ENCODE results near the gene CCDC81. TPM values are rescaled to one million over a fixed set of nuclear protein-coding genes. Genes with fewer than 3 reads are reported as not detected.

The CCDC81 gene
- polyA plus RNA-seq, 3 donors = 0.11 to 0.31 (median 0.24) TPM

- Histone ChIP-seq H3K36me3 (replicated peaks in 1 of 2; ENCODE audit: control insufficient read depth in 1 of 2, insufficient read depth in 2 of 2, low read length in 2 of 2) (no peaks in the 10 kb centered on the region), H2AFZ (ENCODE audit: insufficient read depth, low read depth, low read length, poor library complexity, severe bottlenecking) (no peak overlapping the region), H3K9me3 (replicated peaks in 1 of 2; ENCODE audit: control insufficient read depth in 1 of 2, insufficient read depth in 1 of 2, low read length in 2 of 2) (no peaks in the 10 kb centered on the region), H3K4me2 (replicated peaks; ENCODE audit: extremely low read depth, low read length, poor library complexity, severe bottlenecking) (no peak overlapping the region), H3K27me3 (ENCODE audit: control insufficient read depth in 2 of 2, insufficient read depth in 2 of 2, low read length in 2 of 2) (no peaks in the 10 kb centered on the region), H3K4me1 (ENCODE audit: control insufficient read depth in 1 of 2, insufficient read depth in 2 of 2, low read length in 2 of 2) (no peaks in the 10 kb centered on the region), H3K9ac (ENCODE audit: insufficient read depth, low read length, poor library complexity, severe bottlenecking) (no peak overlapping the region), H4K20me1 (ENCODE audit: insufficient read depth, low read length) (no peaks in the 10 kb centered on the region), H3K27ac (ENCODE audit: low read depth in 1 of 2, low read length in 2 of 2) (no peak overlapping the region), H3K79me2 (ENCODE audit: insufficient read depth, low read length) (no peaks in the 10 kb centered on the region), H3K4me3 (replicated peaks in 1 of 3; ENCODE audit: low read depth in 2 of 3, low read length in 3 of 3) (no peak overlapping the region)
- DNase-seq = no peak
- 83% methylated on average over 2 of the region's 5 CpGs for WGBS (ENCODE audit: insufficient coverage)
- no peak for TF ChIP-seq CTCF (IDR thresholded peaks at IDR 0.05)
- H3K36me3 Mint-ChIP-seq = no peaks in the 10 kb centered on the region
- no peak overlapping the region for H3K4me3 Mint-ChIP-seq
- H3K27ac Mint-ChIP-seq = no peak overlapping the region
- intact Hi-C loops (cut with micrococcal nuclease) = no loop called here
- H3K4me1 Mint-ChIP-seq = no peaks in the 10 kb centered on the region
- peaks cover 0 to 3% (median 0%) of the 10 kb centered on the region in 3 donors for H3K27me3 Mint-ChIP-seq (ENCODE audit: low read depth in 3 of 3)
- peaks cover 0 to 3% (median 0%) of the 10 kb centered on the region in 7 donors for H3K9me3 Mint-ChIP-seq
Observed at GRCh38 chr11:86383041-86383955, 8.6 kb downstream of the CCDC81 start.

- no peaks in the 10 kb centered on the region for H3K36me3 Mint-ChIP-seq
- H3K4me2 ChIP-seq (replicated peaks; ENCODE audit: extremely low read depth, low read length, poor library complexity, severe bottlenecking) = no peak overlapping the region
- H3K27ac Mint-ChIP-seq = no peak overlapping the region
- H3K4me1 Mint-ChIP-seq = no peaks in the 10 kb centered on the region
- peaks cover 0 to 3% (median 0%) of the 10 kb centered on the region in 3 donors for H3K27me3 Mint-ChIP-seq (ENCODE audit: low read depth in 3 of 3)
- H4K20me1 ChIP-seq (ENCODE audit: insufficient read depth, low read length) = no peaks in the 10 kb centered on the region
- H3K4me3 Mint-ChIP-seq = no peak overlapping the region
- no peak overlapping the region for H3K4me3 ChIP-seq (replicated peaks in 1 of 3; ENCODE audit: low read depth in 2 of 3, low read length in 3 of 3)
- H3K36me3 ChIP-seq (replicated peaks in 1 of 2; ENCODE audit: control insufficient read depth in 1 of 2, insufficient read depth in 2 of 2, low read length in 2 of 2) = no peaks in the 10 kb centered on the region
- no peaks in the 10 kb centered on the region for H3K79me2 ChIP-seq (ENCODE audit: insufficient read depth, low read length)
- intact Hi-C loops (cut with micrococcal nuclease) = no loop called here
- no peaks in the 10 kb centered on the region for H3K9me3 ChIP-seq (replicated peaks in 1 of 2; ENCODE audit: control insufficient read depth in 1 of 2, insufficient read depth in 1 of 2, low read length in 2 of 2)
- no peak overlapping the region for H3K9ac ChIP-seq (ENCODE audit: insufficient read depth, low read length, poor library complexity, severe bottlenecking)
- peaks cover 0 to 5% (median 3%) of the 10 kb centered on the region in 7 donors for H3K9me3 Mint-ChIP-seq
- no peak for DNase-seq
- WGBS (ENCODE audit: insufficient coverage) = 100% methylated on average over 2 of the region's 2 CpGs
- H2AFZ ChIP-seq (ENCODE audit: insufficient read depth, low read depth, low read length, poor library complexity, severe bottlenecking) = no peak overlapping the region
- H3K4me1 ChIP-seq (ENCODE audit: control insufficient read depth in 1 of 2, insufficient read depth in 2 of 2, low read length in 2 of 2) = no peaks in the 10 kb centered on the region
- no peaks in the 10 kb centered on the region for H3K27me3 ChIP-seq (ENCODE audit: control insufficient read depth in 2 of 2, insufficient read depth in 2 of 2, low read length in 2 of 2)
- TF ChIP-seq CTCF (IDR thresholded peaks at IDR 0.05) = no peak
- no peak overlapping the region for H3K27ac ChIP-seq (ENCODE audit: low read depth in 1 of 2, low read length in 2 of 2)
Observed at GRCh38 chr11:86386283-86386682, 11.6 kb downstream of the CCDC81 start.
